Skeletal muscle tissue (tissue), 4 donors: ENCODE measurements around the gene EXT2. TPM values are rescaled to one million over a fixed set of nuclear protein-coding genes. Genes with fewer than 3 reads are reported as not detected.

Experiments
- H3K27ac ChIP-seq: one replicate; pipeline ENCODE4 v1.7.0; 2013; ENCODE audit warnings: mild to moderate bottlenecking, low read depth, low read length, inconsistent platforms
- H3K27me3 ChIP-seq, 3 donors: one replicate each; pipeline ENCODE4 v1.7.0; 2013; ENCODE audit warnings: low read length in 3 of 3; ENCODE audit not compliant: control insufficient read depth in 3 of 3, insufficient read depth in 3 of 3
- H3K36me3 ChIP-seq, 3 donors: one replicate each; pipeline ENCODE4 v1.7.0; 2013; ENCODE audit warnings: low read length in 3 of 3; ENCODE audit not compliant: control insufficient read depth in 3 of 3, insufficient read depth in 3 of 3
- H3K4me1 ChIP-seq, 3 donors: one replicate each; pipeline ENCODE4 v1.7.0; 2013; ENCODE audit warnings: low read length in 3 of 3, mild to moderate bottlenecking in 3 of 3; ENCODE audit not compliant: control insufficient read depth in 3 of 3, insufficient read depth in 3 of 3
- H3K4me3 ChIP-seq, 3 donors: one replicate each; pipeline ENCODE4 v1.7.0; 2013; ENCODE audit warnings: low read length in 3 of 3
- H3K9ac ChIP-seq, 3 donors: one replicate each; pipeline ENCODE4 v1.7.0; 2013; ENCODE audit warnings: low read length in 3 of 3, mild to moderate bottlenecking in 3 of 3, moderate library complexity in 2 of 3, low read depth in 1 of 3
- H3K9me3 ChIP-seq, 3 donors: one replicate each; pipeline ENCODE4 v1.7.0; 2013; ENCODE audit warnings: low read length in 3 of 3; ENCODE audit not compliant: control insufficient read depth in 3 of 3
- total RNA-seq: library from RNA; depleted of rRNA; stranded (reverse); fragments of >200 nt; gene quantifications from one replicate; pipeline ENCODE4 v1.2.3, GENCODE V29; 2014
- donor health status: Osteomylitis.

The EXT2 gene
- total RNA-seq, 1 donor from 2014 or later, result 106 TPM

GRCh38 chr11:44065841-44066731 is 29.4 kb upstream of the EXT2 start, which contains the start of gene ACCS:
TSS of gene ACCS (plus strand) at chr11:44066270. CDS start at chr11:44067628, 1,358 bp downstream.
- no peaks in the 10 kb centered on the region for H3K27me3 ChIP-seq
- H3K9ac ChIP-seq, result peak within 1 kb of the TSS; percentile 82 to 91 (median 84)
- peak within 1 kb of the TSS; percentile 86 for H3K27ac ChIP-seq
- H3K4me3 ChIP-seq, result peak within 1 kb of the TSS; percentile 76 to 97 (median 95)
- peaks cover 0 to 8% (median 5%) of the 10 kb centered on the region in 3 donors for H3K36me3 ChIP-seq
- H3K9me3 ChIP-seq, result no peaks in the 10 kb centered on the region
- H3K4me1 ChIP-seq, result peaks cover 4 to 10% (median 6%) of the 10 kb centered on the region in 3 donors

GRCh38 chr11:44066732-44067141 is 28.7 kb upstream of the EXT2 start:
- H3K4me3 ChIP-seq, result peak overlapping the region; percentile 76 to 97 (median 95)
- H3K9me3 ChIP-seq, result no peaks in the 10 kb centered on the region
- H3K4me1 ChIP-seq, result peaks cover 4 to 10% (median 6%) of the 10 kb centered on the region in 3 donors
- peak overlapping the region; percentile 86 for H3K27ac ChIP-seq
- H3K27me3 ChIP-seq, result no peaks in the 10 kb centered on the region
- H3K36me3 ChIP-seq, result peaks cover 6 to 12% (median 6%) of the 10 kb centered on the region in 3 donors
- peak overlapping the region; percentile 82 to 91 (median 84) for H3K9ac ChIP-seq

GRCh38 chr11:44067266-44067665 is 28.2 kb upstream of the EXT2 start:
- H3K4me1 ChIP-seq, result peaks cover 4 to 10% (median 6%) of the 10 kb centered on the region in 3 donors
- no peak overlapping the region for H3K27ac ChIP-seq
- no peaks in the 10 kb centered on the region for H3K27me3 ChIP-seq
- H3K4me3 ChIP-seq, result peak overlapping the region; percentile 76 to 97 (median 95)
- peak overlapping the region in 1 of 3 donors; percentile 28 for H3K9ac ChIP-seq
- H3K36me3 ChIP-seq, result peaks cover 6 to 12% (median 6%) of the 10 kb centered on the region in 3 donors
- H3K9me3 ChIP-seq, result no peaks in the 10 kb centered on the region

DNA sequence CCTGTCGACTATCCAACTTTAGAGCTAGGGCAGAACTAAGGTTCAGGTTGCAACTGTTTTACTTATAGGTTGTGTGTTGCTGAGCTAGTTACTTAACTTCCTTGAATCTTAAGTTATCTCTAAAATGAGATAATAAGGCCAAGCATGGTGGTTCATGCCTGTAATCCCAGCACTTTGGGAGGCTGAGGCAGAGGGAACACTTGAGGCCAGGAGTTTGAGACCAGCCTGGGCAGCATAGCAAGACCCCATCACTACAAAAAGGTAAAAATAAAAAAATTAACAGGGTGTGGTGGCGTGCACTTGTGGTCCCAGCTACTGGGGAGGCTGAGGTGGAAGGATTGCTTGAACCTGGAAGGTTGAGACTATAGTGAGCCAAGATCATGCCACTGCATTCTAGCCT is 27.3 kb upstream of the EXT2 start:
- H3K4me1 ChIP-seq, result peaks cover 4 to 10% (median 6%) of the 10 kb centered on the region in 3 donors
- no peaks in the 10 kb centered on the region for H3K9me3 ChIP-seq
- peaks cover 7 to 15% (median 7%) of the 10 kb centered on the region in 3 donors for H3K36me3 ChIP-seq
- no peak overlapping the region for H3K9ac ChIP-seq
- H3K4me3 ChIP-seq, result no peak overlapping the region
- H3K27me3 ChIP-seq, result no peaks in the 10 kb centered on the region
- H3K27ac ChIP-seq, result no peak overlapping the region

DNA sequence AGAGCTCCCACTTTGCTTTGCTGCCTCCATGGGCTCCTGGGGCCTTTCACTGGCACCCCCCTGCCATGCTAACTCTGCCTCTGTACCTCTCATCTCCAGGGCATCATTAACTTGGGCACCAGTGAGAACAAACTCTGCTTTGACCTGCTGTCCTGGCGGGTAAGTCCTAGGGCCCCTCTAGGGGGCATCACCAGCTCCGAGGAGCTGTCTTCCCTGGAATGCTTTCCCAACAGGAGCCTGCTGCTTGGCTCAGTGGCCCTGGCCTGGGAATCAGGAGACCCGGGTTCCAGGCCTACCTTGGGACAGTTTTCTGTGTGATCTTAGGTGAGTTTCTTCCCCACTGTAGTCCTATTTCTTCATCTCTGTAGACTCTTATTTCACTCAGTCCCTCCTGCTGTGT is 24.3 kb upstream of the EXT2 start:
- Histone ChIP-seq H3K4me1 (peaks cover 4 to 7% (median 4%) of the 10 kb centered on the region in 3 donors), H3K9ac (no peak overlapping the region), H3K27me3 (no peaks in the 10 kb centered on the region), H3K4me3 (no peak overlapping the region), H3K36me3 (peaks cover 20 to 34% (median 23%) of the 10 kb centered on the region in 3 donors), H3K27ac (no peak overlapping the region), H3K9me3 (no peaks in the 10 kb centered on the region)

DNA sequence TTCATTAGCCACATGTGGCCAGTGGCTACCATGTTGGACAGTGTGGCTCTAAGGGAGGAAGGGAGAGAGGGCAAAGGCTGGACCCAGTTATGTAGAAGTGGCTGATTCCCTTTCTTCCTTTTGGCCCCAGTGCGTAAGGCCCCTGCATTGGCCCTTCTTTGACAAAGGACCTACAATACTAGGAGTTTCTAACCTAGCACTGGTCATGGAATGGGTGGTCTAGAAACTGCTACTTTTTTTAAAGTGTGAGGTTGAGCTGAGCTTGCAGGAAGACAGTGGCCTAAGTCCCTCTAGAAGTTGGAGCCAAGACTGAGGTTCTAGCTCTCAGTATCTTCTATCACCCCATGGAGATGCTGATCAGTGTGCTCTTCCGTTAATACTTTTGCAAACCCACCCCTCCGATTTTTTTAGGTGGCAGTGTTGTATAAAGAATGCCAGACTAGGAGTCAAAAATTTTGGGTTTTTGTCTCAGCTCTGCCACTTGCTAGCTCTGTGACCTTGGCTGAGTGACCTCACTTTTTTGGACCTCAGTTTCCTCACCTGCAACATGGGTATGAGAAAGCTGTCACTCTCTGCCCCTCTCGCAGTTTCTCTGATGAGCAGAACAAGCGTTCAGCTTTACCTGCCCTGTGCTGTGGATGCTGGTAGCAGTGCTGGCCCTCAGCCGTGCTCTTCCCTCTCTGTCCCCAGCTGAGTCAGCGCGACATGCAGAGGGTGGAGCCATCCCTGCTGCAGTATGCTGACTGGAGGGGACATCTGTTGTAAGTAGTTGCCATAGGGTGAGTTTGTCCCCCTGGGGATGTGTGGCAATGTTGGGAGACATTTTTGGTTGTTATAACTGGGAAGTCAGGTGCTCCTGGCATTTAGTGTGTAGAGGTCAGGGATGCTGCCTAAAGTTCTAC is 22.5 kb upstream of the EXT2 start:
- Histone ChIP-seq H3K9me3 (no peaks in the 10 kb centered on the region), H3K27ac (no peak overlapping the region), H3K27me3 (no peaks in the 10 kb centered on the region), H3K9ac (no peak overlapping the region), H3K36me3 (peaks cover 27 to 36% (median 30%) of the 10 kb centered on the region in 3 donors), H3K4me1 (no peaks in the 10 kb centered on the region), H3K4me3 (no peak overlapping the region)

DNA sequence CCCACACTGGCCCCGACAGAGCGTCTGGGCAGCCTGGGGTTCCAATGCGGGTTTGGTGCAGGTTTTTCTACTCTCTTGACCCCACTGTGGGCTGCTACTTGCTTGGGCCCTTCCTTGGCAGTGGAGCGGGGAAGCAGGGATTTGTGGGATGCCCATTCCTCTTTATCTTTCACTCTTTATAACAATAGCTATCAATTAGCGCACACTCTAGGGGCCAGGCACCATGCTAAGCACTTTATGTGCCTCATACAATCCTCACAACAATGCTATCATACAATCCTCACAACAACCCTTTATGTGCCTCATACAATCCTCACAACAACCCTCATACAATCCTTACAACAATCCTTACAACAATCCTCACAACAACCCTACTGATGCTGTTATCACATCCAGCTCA is 16.7 kb upstream of the EXT2 start:
- no peak overlapping the region for H3K27ac ChIP-seq
- peaks cover 17 to 29% (median 29%) of the 10 kb centered on the region in 3 donors for H3K36me3 ChIP-seq
- H3K4me1 ChIP-seq, result no peaks in the 10 kb centered on the region
- no peaks in the 10 kb centered on the region for H3K9me3 ChIP-seq
- H3K9ac ChIP-seq, result no peak overlapping the region
- H3K27me3 ChIP-seq, result no peaks in the 10 kb centered on the region
- H3K4me3 ChIP-seq, result no peak overlapping the region

DNA sequence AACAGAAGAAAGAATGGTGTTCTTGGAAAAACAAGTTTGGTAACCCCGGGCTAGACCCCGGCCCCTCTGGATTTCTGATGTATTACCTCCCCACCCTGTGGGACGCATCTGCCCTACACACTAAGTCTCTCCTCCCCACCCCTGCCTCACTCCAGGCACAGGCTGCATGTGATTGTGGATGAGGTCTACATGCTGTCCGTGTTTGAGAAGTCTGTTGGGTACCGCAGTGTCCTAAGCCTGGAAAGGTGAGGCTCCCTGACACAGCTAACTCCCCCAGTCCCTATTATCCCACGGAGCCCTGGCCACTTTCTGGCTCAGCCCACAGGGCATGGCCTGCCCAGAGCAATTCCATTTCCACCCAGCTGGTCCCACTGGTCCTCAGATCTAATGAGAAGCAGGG is 16.1 kb upstream of the EXT2 start:
- Histone ChIP-seq H3K9me3 (no peaks in the 10 kb centered on the region), H3K27ac (no peak overlapping the region), H3K4me1 (no peaks in the 10 kb centered on the region), H3K27me3 (no peaks in the 10 kb centered on the region), H3K4me3 (no peak overlapping the region), H3K36me3 (peaks cover 17 to 30% (median 25%) of the 10 kb centered on the region in 3 donors), H3K9ac (no peak overlapping the region)

DNA sequence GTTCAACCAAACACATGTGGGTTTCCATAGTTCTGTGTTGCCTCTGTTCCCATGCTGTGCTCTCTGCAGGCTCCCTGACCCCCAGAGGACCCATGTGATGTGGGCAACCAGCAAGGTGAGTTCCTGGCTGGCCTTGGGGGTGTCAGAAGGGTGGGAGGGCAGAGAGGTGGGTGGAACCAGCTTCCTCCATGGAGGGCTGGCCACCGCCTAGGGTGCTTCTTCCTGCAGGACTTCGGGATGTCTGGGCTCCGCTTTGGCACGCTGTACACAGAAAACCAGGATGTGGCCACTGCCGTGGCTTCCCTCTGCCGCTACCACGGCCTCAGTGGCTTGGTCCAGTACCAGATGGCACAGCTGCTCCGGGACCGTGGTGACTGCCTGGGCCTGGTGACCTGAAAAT is 14.5 kb upstream of the EXT2 start:
- Histone ChIP-seq H3K27me3 (no peaks in the 10 kb centered on the region), H3K4me3 (no peak overlapping the region), H3K36me3 (peaks cover 10 to 19% (median 18%) of the 10 kb centered on the region in 3 donors), H3K27ac (no peak overlapping the region), H3K9ac (no peak overlapping the region), H3K9me3 (no peaks in the 10 kb centered on the region), H3K4me1 (no peaks in the 10 kb centered on the region)
